PFSK-1 (cell line): Measurements from ENCODE around the gene TMEM30B.

Experiments used
- FOXP2 ChIP-seq: optimal IDR thresholded peaks from 2 replicates; pipeline ENCODE3; 2011; ENCODE audit warnings: borderline replicate concordance, control low read depth, inconsistent platforms; ENCODE audit not compliant: insufficient read depth; ENCODE audit errors: extremely low read length, extremely low read depth
- POLR2AphosphoS5 ChIP-seq: IDR thresholded peaks from 2 replicates; pipeline ENCODE4 v1.6.1; 2012; ENCODE audit warnings: low read depth, mild to moderate bottlenecking, control low read depth, low read length, moderate library complexity
- REST ChIP-seq, 2 experiments: IDR thresholded peaks; 2 replicates each; pipeline versions ENCODE4 v1.6.1 to v1.8.0; 2011 to 2012; ENCODE audit warnings: low read depth in 2 of 2, low read length in 2 of 2, control low read depth in 1 of 2, inconsistent platforms in 1 of 2, mild to moderate bottlenecking in 1 of 2, moderate library complexity in 1 of 2; ENCODE audit not compliant: insufficient read depth in 1 of 2
- SIN3A ChIP-seq: IDR thresholded peaks from 2 replicates; pipeline ENCODE4 v1.6.1; 2012; ENCODE audit warnings: mild to moderate bottlenecking, low read length, moderate library complexity, borderline replicate concordance; ENCODE audit not compliant: insufficient read depth
- TAF1 ChIP-seq: IDR thresholded peaks from 2 replicates; pipeline ENCODE4 v1.6.1; 2012; ENCODE audit warnings: low read length, control low read depth, borderline replicate concordance; ENCODE audit not compliant: insufficient read depth

TMEM30B gene

GRCh38 chr14:61284001-61284400 lies 2.9 kb upstream of the TMEM30B start:
- TF ChIP-seq FOXP2 (no peak), REST (IDR thresholded peaks at IDR 0.05; ENCODE audit: insufficient read depth in 1 of 2, low read depth in 2 of 2, low read length in 2 of 2) (no peak), TAF1 (no peak)

- TF ChIP-seq FOXP2: no peak
- no peak for TF ChIP-seq TAF1
These were observed 1.6 kb upstream of the TMEM30B start for GRCh38 chr14:61282746-61283145.

- TF ChIP-seq TAF1 (no peak), SIN3A (no peak), REST (IDR thresholded peaks at IDR 0.05; ENCODE audit: insufficient read depth in 1 of 2, low read depth in 2 of 2, low read length in 2 of 2) (no peak), POLR2AphosphoS5 (no peak), FOXP2 (no peak)
These were observed 774 bp upstream of the TMEM30B start for GRCh38 chr14:61281948-61282275.

- TF ChIP-seq POLR2AphosphoS5 (no peak), TAF1 (no peak), SIN3A (no peak), REST (IDR thresholded peaks at IDR 0.05; ENCODE audit: insufficient read depth in 1 of 2, low read depth in 2 of 2, low read length in 2 of 2) (no peak), FOXP2 (no peak)
These were observed 482 bp downstream of the TMEM30B start for GRCh38 chr14:61280526-61281185.

GRCh38 chr14:61280092-61280525 lies 1.0 kb downstream of the TMEM30B start:
- TF ChIP-seq POLR2AphosphoS5: no peak
- no peak for TF ChIP-seq TAF1
- TF ChIP-seq REST (IDR thresholded peaks at IDR 0.05; ENCODE audit: insufficient read depth in 1 of 2, low read depth in 2 of 2, low read length in 2 of 2): no peak
- TF ChIP-seq SIN3A: no peak
- TF ChIP-seq FOXP2: no peak
